Osteocyte (in vitro differentiated cells): Measurements from ENCODE around the gene PTPRF. TPM values are rescaled to one million over a fixed set of nuclear protein-coding genes. Genes with fewer than 3 reads are reported as not detected.

Source experiments
- DNase-seq: peaks from one replicate; pipeline ENCODE4 v3.0.0; 2021; ENCODE audit warnings: mixed read lengths; ENCODE audit not compliant: unreplicated experiment; ENCODE audit errors: extremely low spot score
- H3K27ac Mint-ChIP-seq: one replicate; pipeline ENCODE4 v1.8.0; 2021; ENCODE audit warnings: mild to moderate bottlenecking, mixed read lengths; ENCODE audit not compliant: unreplicated experiment
- H3K27me3 Mint-ChIP-seq: one replicate; pipeline ENCODE4 v1.8.0; 2021; ENCODE audit warnings: mixed read lengths; ENCODE audit not compliant: unreplicated experiment
- H3K36me3 Mint-ChIP-seq: one replicate; pipeline ENCODE4 v1.8.0; 2021; ENCODE audit warnings: mixed read lengths; ENCODE audit not compliant: unreplicated experiment
- H3K4me1 Mint-ChIP-seq: one replicate; pipeline ENCODE4 v1.8.0; 2021; ENCODE audit warnings: mixed read lengths; ENCODE audit not compliant: unreplicated experiment
- H3K4me3 Mint-ChIP-seq: one replicate; pipeline ENCODE4 v1.8.0; 2021; ENCODE audit warnings: mild to moderate bottlenecking, moderate library complexity, mixed read lengths; ENCODE audit not compliant: unreplicated experiment
- H3K9me3 Mint-ChIP-seq: one replicate; pipeline ENCODE4 v1.8.0; 2021; ENCODE audit warnings: mixed read lengths; ENCODE audit not compliant: unreplicated experiment
- CTCF ChIP-seq: fragments of 200-600 bp; sonication (generic); IDR thresholded peaks from 2 replicates; pipeline ENCODE4 v1.5.0; 2021; ENCODE audit warnings: antibody characterized with exemption, mild to moderate bottlenecking, moderate library complexity
- total RNA-seq: library from RNA; stranded (reverse); gene quantifications from 2 replicates; pipeline ENCODE4 v1.2.1, GENCODE V29; 2021

Gene PTPRF
- total RNA-seq, 1 donor from 2014 or later: 37.3 TPM

- peaks cover 14% of the 10 kb centered on the region for H3K4me1 Mint-ChIP-seq
- no peak overlapping the region for H3K4me3 Mint-ChIP-seq
- H3K9me3 Mint-ChIP-seq: no peaks in the 10 kb centered on the region
- no peaks in the 10 kb centered on the region for H3K27me3 Mint-ChIP-seq
- peaks cover 1% of the 10 kb centered on the region for H3K36me3 Mint-ChIP-seq
- TF ChIP-seq CTCF: no peak
- H3K27ac Mint-ChIP-seq: no peak overlapping the region
- no peak for DNase-seq
These were observed 91.2 kb downstream of the PTPRF start for GRCh38 chr1:43621861-43622260.

GRCh38 chr1:43622471-43622870, 91.8 kb downstream of the PTPRF start:
- Mint-ChIP-seq H3K4me3 (no peak overlapping the region), H3K9me3 (no peaks in the 10 kb centered on the region), H3K27me3 (no peaks in the 10 kb centered on the region), H3K27ac (no peak overlapping the region), H3K36me3 (peaks cover 1% of the 10 kb centered on the region), H3K4me1 (peaks cover 14% of the 10 kb centered on the region)
- TF ChIP-seq CTCF: no peak
- DNase-seq: no peak

GRCh38 chr1:43622901-43623780, 92.5 kb downstream of the PTPRF start:
- H3K36me3 Mint-ChIP-seq: peaks cover 1% of the 10 kb centered on the region
- no peak overlapping the region for H3K27ac Mint-ChIP-seq

GRCh38 chr1:43625063-43625780, 94.5 kb downstream of the PTPRF start:
- no peak for TF ChIP-seq CTCF
- Mint-ChIP-seq H3K27me3 (no peaks in the 10 kb centered on the region), H3K4me1 (peaks cover 14% of the 10 kb centered on the region), H3K4me3 (no peak overlapping the region), H3K27ac (no peak overlapping the region), H3K36me3 (peaks cover 1% of the 10 kb centered on the region), H3K9me3 (no peaks in the 10 kb centered on the region)
- DNase-seq: no peak

More at GRCh38 chr1:43622901-43623780, 92.5 kb downstream of the PTPRF start:
- Mint-ChIP-seq H3K27me3 (no peaks in the 10 kb centered on the region), H3K4me1 (peaks cover 14% of the 10 kb centered on the region), H3K4me3 (no peak overlapping the region), H3K9me3 (no peaks in the 10 kb centered on the region)
- no peak for TF ChIP-seq CTCF
- no peak for DNase-seq

- no peaks in the 10 kb centered on the region for H3K4me1 Mint-ChIP-seq
- no peaks in the 10 kb centered on the region for H3K36me3 Mint-ChIP-seq
- no peak overlapping the region for H3K4me3 Mint-ChIP-seq
- H3K27ac Mint-ChIP-seq: no peak overlapping the region
- no peak for DNase-seq
- peaks cover 2% of the 10 kb centered on the region for H3K27me3 Mint-ChIP-seq
- TF ChIP-seq CTCF: no peak
- H3K9me3 Mint-ChIP-seq: no peaks in the 10 kb centered on the region
These were observed 101.5 kb downstream of the PTPRF start for GRCh38 chr1:43632135-43632670.
